Naive thymus-derived CD4-positive, alpha-beta T cell (primary cell): Measurements from ENCODE around the gene SLC39A11. TPM values are rescaled to one million over a fixed set of nuclear protein-coding genes. Genes with fewer than 3 reads are reported as not detected.

ENCODE experiments used
- ATAC-seq: fragments of 150-1000 bp; cut with Tn5 transposase; 2 replicates; pipeline ENCODE4 v1.10.0; 2021; ENCODE audit warnings: mild to moderate bottlenecking, moderate library complexity
- CTCF ChIA-PET: fragments of 350-600 bp; sonication (Branson Sonifier 250); formaldehyde crosslinking; loops from one replicate; lab custom pipeline; 2021; ENCODE audit warnings: antibody characterized with exemption; lab: Charles Lee
- POLR2A ChIA-PET: fragments of 350-600 bp; sonication (Branson Sonifier 250); formaldehyde crosslinking; loops from one replicate; lab custom pipeline; 2021; ENCODE audit warnings: antibody characterized with exemption, inconsistent platforms; lab: Charles Lee
- DNase-seq, 9 donors: peaks; one replicate each; pipeline versions ENCODE4 v3.0.0 to v3.0.0-alpha.2; 2020 to 2022; ENCODE audit warnings: mixed read lengths in 1 of 9
- H3K27ac ChIP-seq: one replicate; pipeline ENCODE4 v1.7.0; 2013; ENCODE audit warnings: mild to moderate bottlenecking, low read depth, low read length, moderate library complexity
- H3K27me3 ChIP-seq, 2 donors: one replicate each; pipeline ENCODE4 v1.7.0; 2013; ENCODE audit warnings: low read length in 2 of 2, mild to moderate bottlenecking in 2 of 2, moderate library complexity in 2 of 2; ENCODE audit not compliant: control insufficient read depth in 2 of 2, insufficient read depth in 2 of 2
- H3K36me3 ChIP-seq, 3 experiments: 1 replicate in 2 of 3; 2 replicates in 1 of 3; pipeline ENCODE4 v1.7.0; 2013; ENCODE audit warnings: low read length in 3 of 3, mild to moderate bottlenecking in 3 of 3, moderate library complexity in 1 of 3; ENCODE audit not compliant: insufficient read depth in 3 of 3, control insufficient read depth in 2 of 3
- H3K4me1 ChIP-seq, 2 donors: one replicate each; pipeline ENCODE4 v1.7.0; 2013; ENCODE audit warnings: low read length in 2 of 2, mild to moderate bottlenecking in 2 of 2, moderate library complexity in 1 of 2; ENCODE audit not compliant: control insufficient read depth in 2 of 2, insufficient read depth in 2 of 2
- H3K4me3 ChIP-seq: 2 replicates; pipeline ENCODE4 v1.7.0; 2013; ENCODE audit warnings: mild to moderate bottlenecking, low read length
- H3K9me3 ChIP-seq, 3 experiments: 1 replicate in 2 of 3; 2 replicates in 1 of 3; pipeline ENCODE4 v1.7.0; 2013; ENCODE audit warnings: low read length in 3 of 3; ENCODE audit not compliant: control insufficient read depth in 2 of 3
- H3K27ac Mint-ChIP-seq, 9 donors: one replicate each; pipeline ENCODE4 v1.8.0; 2020 to 2022; ENCODE audit warnings: mixed read lengths in 9 of 9, mild to moderate bottlenecking in 8 of 9, moderate library complexity in 5 of 9, inconsistent platforms in 2 of 9
- H3K27me3 Mint-ChIP-seq, 5 donors: one replicate each; pipeline ENCODE4 v1.8.0; 2021 to 2022; ENCODE audit warnings: mixed read lengths in 5 of 5, mild to moderate bottlenecking in 1 of 5
- H3K36me3 Mint-ChIP-seq, 5 donors: one replicate each; pipeline ENCODE4 v1.8.0; 2020 to 2022; ENCODE audit warnings: mixed read lengths in 5 of 5, mild to moderate bottlenecking in 3 of 5, inconsistent platforms in 1 of 5
- H3K4me1 Mint-ChIP-seq, 7 donors: one replicate each; pipeline ENCODE4 v1.8.0; 2020 to 2022; ENCODE audit warnings: mixed read lengths in 7 of 7, mild to moderate bottlenecking in 3 of 7, inconsistent platforms in 1 of 7
- H3K4me3 Mint-ChIP-seq, 10 donors: one replicate each; pipeline ENCODE4 v1.8.0; 2020 to 2022; ENCODE audit warnings: mild to moderate bottlenecking in 10 of 10, mixed read lengths in 10 of 10, moderate library complexity in 6 of 10, inconsistent platforms in 2 of 10
- H3K9me3 Mint-ChIP-seq, 11 donors: one replicate each; pipeline ENCODE4 v1.8.0; 2020 to 2022; ENCODE audit warnings: mixed read lengths in 11 of 11, mild to moderate bottlenecking in 4 of 11, inconsistent platforms in 1 of 11, moderate library complexity in 1 of 11
- intact Hi-C, 2 donors: fragments of 100-400 bp; cut with micrococcal nuclease; formaldehyde crosslinking; loops; one replicate each; pipeline ENCODE4 v1.15.1; 2023
- polyA plus RNA-seq, 2 donors: library from polyadenylated mRNA; unstranded; fragments of 300-500 nt; fragmentation: Illumina TruSeq; gene quantifications; one replicate each; pipeline ENCODE4 v1.2.3, GENCODE V29; 2021
- total RNA-seq, 6 experiments: library from RNA in 5 of 6; stranded (reverse) in 5 of 6; gene quantifications; 1 replicate in 5 of 6; 2 replicates in 1 of 6; pipeline ENCODE4 v1.2.3 and lab custom pipeline; 2021 to 2026

The SLC39A11 gene
- total and polyA plus RNA-seq, 7 experiments from 2014 or later: 8.5 to 36.7 (median 19.8) TPM

GRCh38 chr17:72717276-72717675, 375.2 kb downstream of the SLC39A11 start:
- peaks cover 16 to 59% (median 18%) of the 10 kb centered on the region in 7 donors for H3K4me1 Mint-ChIP-seq
- H3K36me3 Mint-ChIP-seq: peaks cover 0 to 29% (median 21%) of the 10 kb centered on the region in 5 donors
- POLR2A ChIA-PET: no interaction called here

DNA sequence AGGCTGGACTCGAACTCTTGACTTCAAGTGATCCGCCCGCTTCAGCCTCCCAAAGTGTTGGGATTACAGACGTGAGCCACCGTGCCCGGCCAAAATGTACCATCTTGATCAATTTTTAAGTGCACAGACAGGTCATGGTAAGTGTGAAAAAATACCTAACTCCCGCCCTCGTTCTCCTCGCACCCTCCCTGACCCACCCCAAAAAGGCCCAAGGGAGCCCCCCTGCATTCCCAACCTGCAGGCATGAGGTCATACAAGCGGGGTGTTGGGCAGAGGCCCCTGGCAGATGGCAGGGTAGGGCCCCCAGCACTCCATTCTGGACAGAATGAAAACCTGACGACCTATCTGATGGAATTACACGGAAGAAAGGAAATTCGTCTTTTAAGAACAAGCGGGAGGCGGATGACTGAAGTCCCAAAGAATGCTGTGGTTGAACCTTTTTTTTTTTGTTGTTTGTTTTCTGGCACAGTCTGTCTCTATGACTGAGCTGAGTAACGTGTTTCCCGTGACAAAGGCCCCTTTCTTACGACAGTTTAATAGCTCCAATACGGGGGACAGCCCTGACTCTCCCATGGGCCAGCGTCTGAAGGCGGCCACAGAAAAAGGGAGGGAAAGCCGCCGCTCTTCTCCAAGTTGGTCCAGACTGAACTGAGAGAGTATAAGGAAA, 376.4 kb downstream of the SLC39A11 start:
- POLR2A ChIA-PET: no interaction called here
- Mint-ChIP-seq H3K4me3 (no peak overlapping the region), H3K9me3 (peaks cover 0 to 13% (median 3%) of the 10 kb centered on the region in 11 donors), H3K27me3 (no peaks in the 10 kb centered on the region), H3K36me3 (peaks cover 3 to 41% (median 30%) of the 10 kb centered on the region in 5 donors), H3K27ac (peak overlapping the region in 1 of 9 donors; percentile 29), H3K4me1 (peaks cover 16 to 61% (median 19%) of the 10 kb centered on the region in 7 donors)
- H3K9me3 ChIP-seq: no peaks in the 10 kb centered on the region
- H3K36me3 ChIP-seq: no peaks in the 10 kb centered on the region
- DNase-seq (no peak), ATAC-seq (no peak)
- no peaks in the 10 kb centered on the region for H3K27me3 ChIP-seq
- peaks cover 13 to 15% of the 10 kb centered on the region in 2 donors for H3K4me1 ChIP-seq
- no peak overlapping the region for H3K4me3 ChIP-seq
- no peak overlapping the region for H3K27ac ChIP-seq
- intact Hi-C loops: no loop called here
- CTCF ChIA-PET: interaction anchor here (1.5 kb wide), 1 partner anchor 10 kb away, joined by 3 read pairs; no protein-coding TSS in a partner anchor

More at GRCh38 chr17:72717276-72717675, 375.2 kb downstream of the SLC39A11 start:
- Mint-ChIP-seq H3K4me3 (no peak overlapping the region), H3K27me3 (no peaks in the 10 kb centered on the region), H3K27ac (peak overlapping the region in 2 of 9 donors; percentile 77 to 87), H3K9me3 (peaks cover 0 to 3% (median 0%) of the 10 kb centered on the region in 11 donors)
- Histone ChIP-seq H3K4me1 (peaks cover 13 to 15% of the 10 kb centered on the region in 2 donors), H3K36me3 (no peaks in the 10 kb centered on the region), H3K27me3 (no peaks in the 10 kb centered on the region), H3K9me3 (no peaks in the 10 kb centered on the region), H3K27ac (no peak overlapping the region), H3K4me3 (no peak overlapping the region)
- intact Hi-C loops: no loop called here
- CTCF ChIA-PET: interaction anchor here (0.9 to 1.1 kb wide), 2 partner anchors 10 to 11 kb away, joined by 3 to 4 read pairs; no protein-coding TSS in a partner anchor
- ATAC-seq (no peak), DNase-seq (no peak)

DNA sequence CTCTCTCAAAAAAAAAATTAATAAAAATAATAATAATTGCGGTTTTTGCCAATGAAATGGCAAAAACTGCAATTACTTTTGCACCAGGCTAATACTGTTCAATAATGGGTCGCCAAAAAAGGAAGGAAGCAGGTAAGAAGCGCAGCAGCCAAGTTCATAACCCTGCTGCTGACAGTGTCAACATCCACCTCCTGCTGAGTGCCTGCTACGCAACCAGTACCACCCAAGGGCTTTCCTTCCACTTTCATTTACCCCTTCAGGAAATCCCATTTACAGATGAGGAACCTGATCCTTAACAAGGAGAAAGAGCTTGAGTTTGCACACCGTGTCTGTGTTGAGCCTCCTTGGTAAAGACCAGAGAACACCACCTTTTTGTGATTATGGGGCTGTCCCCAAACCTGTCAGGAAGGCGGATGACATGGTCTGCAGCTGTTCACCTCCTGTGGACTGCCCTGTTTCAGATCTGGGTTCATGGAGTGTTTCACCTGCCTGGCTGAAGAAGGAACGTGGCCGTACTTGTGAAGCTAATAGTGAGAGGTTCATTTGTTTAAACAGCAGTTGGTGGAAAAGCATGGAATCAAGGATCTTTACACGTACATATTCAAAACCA, 378.0 kb downstream of the SLC39A11 start:
- Histone ChIP-seq H3K36me3 (no peaks in the 10 kb centered on the region), H3K9me3 (no peaks in the 10 kb centered on the region), H3K27ac (no peak overlapping the region), H3K4me3 (no peak overlapping the region), H3K4me1 (peaks cover 2 to 5% of the 10 kb centered on the region in 2 donors), H3K27me3 (no peaks in the 10 kb centered on the region)
- no peaks in the 10 kb centered on the region for H3K27me3 Mint-ChIP-seq
- peaks cover 11 to 62% (median 19%) of the 10 kb centered on the region in 7 donors for H3K4me1 Mint-ChIP-seq
- CTCF ChIA-PET: interaction anchor here (0.5 to 1.7 kb wide), 2 partner anchors 13 to 348 kb away, joined by 4 to 6 read pairs; no protein-coding TSS in a partner anchor
- POLR2A ChIA-PET: interaction anchor here (0.7 kb wide), 1 partner anchor 267 kb away, joined by 3 read pairs; no protein-coding TSS in a partner anchor
- intact Hi-C loops: no loop called here
- DNase-seq (no peak), ATAC-seq (no peak)
- H3K9me3 Mint-ChIP-seq: peaks cover 0 to 23% (median 7%) of the 10 kb centered on the region in 11 donors
- peak overlapping the region in 1 of 9 donors; percentile 62 for H3K27ac Mint-ChIP-seq
- no peak overlapping the region for H3K4me3 Mint-ChIP-seq
- peaks cover 5 to 48% (median 39%) of the 10 kb centered on the region in 5 donors for H3K36me3 Mint-ChIP-seq

DNA sequence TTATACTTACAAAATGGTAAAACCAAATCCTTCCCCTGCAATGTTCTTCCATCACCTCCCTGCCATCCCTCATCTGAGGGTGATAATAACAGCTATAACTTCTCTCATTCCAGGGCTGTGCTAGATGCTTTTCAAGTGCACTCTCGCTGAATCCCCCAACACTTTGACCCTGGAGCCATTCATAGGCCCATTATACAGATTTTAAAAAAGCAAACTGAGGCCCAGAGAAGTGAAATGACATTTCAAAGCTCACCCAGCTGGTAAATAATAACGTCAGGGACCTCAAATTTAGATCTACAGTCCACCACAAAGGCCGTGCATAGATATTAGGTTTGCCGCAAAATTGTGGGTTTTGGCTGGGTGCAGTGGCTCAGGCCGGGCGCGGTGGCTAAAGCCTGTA, 378.8 kb downstream of the SLC39A11 start:
- Mint-ChIP-seq H3K27me3 (no peaks in the 10 kb centered on the region), H3K27ac (no peak overlapping the region), H3K4me1 (peaks cover 9 to 64% (median 19%) of the 10 kb centered on the region in 7 donors), H3K36me3 (peaks cover 5 to 49% (median 39%) of the 10 kb centered on the region in 5 donors), H3K9me3 (peaks cover 0 to 26% (median 8%) of the 10 kb centered on the region in 11 donors), H3K4me3 (no peak overlapping the region)
- Histone ChIP-seq H3K4me3 (no peak overlapping the region), H3K4me1 (no peaks in the 10 kb centered on the region), H3K9me3 (no peaks in the 10 kb centered on the region), H3K36me3 (no peaks in the 10 kb centered on the region), H3K27ac (no peak overlapping the region), H3K27me3 (no peaks in the 10 kb centered on the region)
- ATAC-seq (no peak), DNase-seq (no peak)
- ChIA-PET POLR2A (no interaction called here), CTCF (interaction anchor here (1.8 kb wide), 1 partner anchor 13 kb away, joined by 10 read pairs; no protein-coding TSS in a partner anchor)
- intact Hi-C loops: no loop called here

GRCh38 chr17:72711521-72712310, 380.8 kb downstream of the SLC39A11 start:
- ChIA-PET CTCF (interaction anchor here (1.8 kb wide), 1 partner anchor 15 kb away, joined by 10 read pairs; no protein-coding TSS in a partner anchor), POLR2A (no interaction called here)
- no peaks in the 10 kb centered on the region for H3K27me3 ChIP-seq
- Mint-ChIP-seq H3K27ac (peak overlapping the region in 1 of 9 donors; percentile 12), H3K27me3 (no peaks in the 10 kb centered on the region), H3K9me3 (peaks cover 0 to 35% (median 12%) of the 10 kb centered on the region in 11 donors), H3K4me3 (peak overlapping the region in 1 of 10 donors; percentile 19), H3K4me1 (peaks cover 11 to 63% (median 23%) of the 10 kb centered on the region in 7 donors), H3K36me3 (peaks cover 9 to 61% (median 52%) of the 10 kb centered on the region in 5 donors)
- ATAC-seq (no peak), DNase-seq (no peak)
- H3K4me1 ChIP-seq: no peaks in the 10 kb centered on the region
- H3K36me3 ChIP-seq: no peaks in the 10 kb centered on the region
- intact Hi-C loops: no loop called here
- H3K9me3 ChIP-seq: no peaks in the 10 kb centered on the region
- H3K4me3 ChIP-seq: no peak overlapping the region
- H3K27ac ChIP-seq: no peak overlapping the region

DNA sequence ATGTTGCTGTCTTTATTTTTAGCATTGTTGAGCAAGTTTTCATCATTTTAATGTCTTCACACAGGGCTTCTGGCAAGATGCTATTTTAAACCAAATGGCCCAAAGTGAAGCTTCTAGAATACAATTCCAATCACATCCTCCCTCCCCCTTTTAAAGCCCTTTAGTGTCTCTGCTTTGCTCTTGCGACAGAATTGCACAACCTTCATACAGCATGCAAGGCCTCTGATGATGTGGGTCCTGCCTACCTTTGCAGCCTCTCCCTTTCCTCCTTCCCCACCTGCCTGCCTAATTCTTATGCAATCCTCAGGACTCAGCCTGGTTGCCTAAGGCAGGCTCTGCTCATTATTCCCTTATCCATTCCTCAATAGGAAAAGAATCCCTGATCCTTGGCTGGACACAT, 381.7 kb downstream of the SLC39A11 start:
- no peaks in the 10 kb centered on the region for H3K36me3 ChIP-seq
- no peaks in the 10 kb centered on the region for H3K9me3 ChIP-seq
- H3K27ac ChIP-seq: no peak overlapping the region
- H3K4me3 ChIP-seq: no peak overlapping the region
- POLR2A ChIA-PET: no interaction called here
- peak overlapping the region in 2 of 9 donors; percentile 34 to 91 for H3K27ac Mint-ChIP-seq
- H3K4me1 Mint-ChIP-seq: peaks cover 11 to 68% (median 23%) of the 10 kb centered on the region in 7 donors
- DNase-seq (no peak), ATAC-seq (no peak)
- peak overlapping the region in 2 of 10 donors; percentile 45 to 74 for H3K4me3 Mint-ChIP-seq
- peaks cover 0 to 35% (median 12%) of the 10 kb centered on the region in 11 donors for H3K9me3 Mint-ChIP-seq
- no peaks in the 10 kb centered on the region for H3K27me3 ChIP-seq
- peaks cover 9 to 58% (median 56%) of the 10 kb centered on the region in 5 donors for H3K36me3 Mint-ChIP-seq
- no peaks in the 10 kb centered on the region for H3K27me3 Mint-ChIP-seq
- H3K4me1 ChIP-seq: no peaks in the 10 kb centered on the region
- intact Hi-C loops: loop anchor here in 1 of 2 donors (1.0 kb wide), 1 partner anchor 8 kb away; no protein-coding TSS in a partner anchor
- CTCF ChIA-PET: no interaction called here
